H1 (cell line): Measurements from ENCODE around the gene S100A16.

Source experiments
- CHD1 ChIP-seq: IDR thresholded peaks from 2 replicates; pipeline ENCODE4 v1.6.1; 2012; ENCODE audit warnings: low read depth, low read length, improper control_type of control experiment
- EZH2 ChIP-seq: fragments of 200-600 bp; sonication (generic); IDR thresholded peaks from 2 replicates; pipeline ENCODE4 v1.7.1; 2012; ENCODE audit warnings: low read depth, mild to moderate bottlenecking, moderate library complexity, low read length, inconsistent platforms; ENCODE audit not compliant: severe bottlenecking
- FOSL1 ChIP-seq: IDR thresholded peaks from 2 replicates; pipeline ENCODE4 v1.6.1; 2011; ENCODE audit warnings: mild to moderate bottlenecking, low read depth, low read length, moderate library complexity; ENCODE audit not compliant: insufficient read depth
- GABPA ChIP-seq: IDR thresholded peaks from 2 replicates; pipeline ENCODE4 v1.6.1; 2011; ENCODE audit warnings: mild to moderate bottlenecking, low read length, moderate library complexity, borderline replicate concordance; ENCODE audit not compliant: insufficient read depth
- PHF8 ChIP-seq: fragments of 200-600 bp; sonication (generic); conservative IDR thresholded peaks from 2 replicates; pipeline ENCODE4 v1.7.1; 2012; ENCODE audit warnings: low read depth, mild to moderate bottlenecking, inconsistent platforms, low read length, moderate library complexity
- POLR2AphosphoS5 ChIP-seq: IDR thresholded peaks from 2 replicates; pipeline ENCODE4 v1.6.1; 2011; ENCODE audit warnings: low read depth, low read length
- RAD21 ChIP-seq, 2 experiments: IDR thresholded peaks in 1 of 2; conservative IDR thresholded peaks in 1 of 2; 2 replicates each; pipeline ENCODE4 v1.6.1; 2011; ENCODE audit warnings: low read depth in 2 of 2, low read length in 2 of 2, improper control_type of control experiment in 1 of 2, inconsistent platforms in 1 of 2, mild to moderate bottlenecking in 1 of 2, moderate library complexity in 1 of 2
- SP4 ChIP-seq: IDR thresholded peaks from 2 replicates; pipeline ENCODE4 v1.6.1; 2012; ENCODE audit warnings: low read length, inconsistent platforms
- TF ChIP-seq, protein P1 (sequence below), 3 experiments: IDR thresholded peaks; 1 replicate in 2 of 3; 2 replicates in 1 of 3; pipeline versions ENCODE4 v1.5.1 to v1.6.1; 2011; ENCODE audit warnings: low read length in 3 of 3, mild to moderate bottlenecking in 3 of 3, inconsistent platforms in 2 of 3, low read depth in 1 of 3, moderate library complexity in 1 of 3; ENCODE audit not compliant: insufficient read depth in 1 of 3; ENCODE audit errors: control extremely low read depth in 1 of 3

DNA sequence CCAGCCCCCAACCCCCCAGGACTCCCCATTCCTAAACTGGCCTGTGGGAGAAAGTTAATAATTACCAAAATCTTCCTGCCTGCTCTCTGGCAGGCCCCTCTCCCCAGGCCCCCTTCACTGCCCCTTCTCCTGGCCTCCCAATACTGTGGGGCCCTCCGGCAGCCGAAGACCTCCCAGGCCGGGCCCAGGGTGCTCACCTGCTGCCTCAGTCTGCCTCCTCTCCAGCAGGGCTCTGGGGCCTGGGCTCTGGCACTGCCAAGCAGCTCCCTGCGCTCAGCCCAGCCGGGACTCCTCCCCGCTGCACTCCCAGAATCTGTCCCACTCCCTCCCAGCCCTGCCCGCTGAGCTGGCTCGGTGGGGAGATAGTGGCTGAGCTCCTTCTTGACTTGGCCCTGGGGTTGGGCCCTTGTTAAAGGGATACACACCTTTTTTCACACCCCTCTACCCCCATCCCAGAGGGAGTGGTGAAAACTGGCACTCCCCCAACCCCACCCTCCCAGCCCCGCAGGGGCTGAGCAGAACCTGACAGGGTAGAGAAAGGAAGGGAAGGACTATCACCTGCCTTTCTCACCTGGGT, at the start of gene S100A16:
- TF ChIP-seq PHF8 (no peak), SP4 (no peak), RAD21 (IDR thresholded peaks at IDR 0.05 in 1 of 2, conservative IDR thresholded peaks at IDR 0.05 in 1 of 2; ENCODE audit: low read depth in 2 of 2, low read length in 2 of 2) (no peak), GABPA (no peak), FOSL1 (no peak), POLR2AphosphoS5 (no peak), EZH2 (no peak), CHD1 (no peak)
- TF ChIP-seq, protein P1, sequence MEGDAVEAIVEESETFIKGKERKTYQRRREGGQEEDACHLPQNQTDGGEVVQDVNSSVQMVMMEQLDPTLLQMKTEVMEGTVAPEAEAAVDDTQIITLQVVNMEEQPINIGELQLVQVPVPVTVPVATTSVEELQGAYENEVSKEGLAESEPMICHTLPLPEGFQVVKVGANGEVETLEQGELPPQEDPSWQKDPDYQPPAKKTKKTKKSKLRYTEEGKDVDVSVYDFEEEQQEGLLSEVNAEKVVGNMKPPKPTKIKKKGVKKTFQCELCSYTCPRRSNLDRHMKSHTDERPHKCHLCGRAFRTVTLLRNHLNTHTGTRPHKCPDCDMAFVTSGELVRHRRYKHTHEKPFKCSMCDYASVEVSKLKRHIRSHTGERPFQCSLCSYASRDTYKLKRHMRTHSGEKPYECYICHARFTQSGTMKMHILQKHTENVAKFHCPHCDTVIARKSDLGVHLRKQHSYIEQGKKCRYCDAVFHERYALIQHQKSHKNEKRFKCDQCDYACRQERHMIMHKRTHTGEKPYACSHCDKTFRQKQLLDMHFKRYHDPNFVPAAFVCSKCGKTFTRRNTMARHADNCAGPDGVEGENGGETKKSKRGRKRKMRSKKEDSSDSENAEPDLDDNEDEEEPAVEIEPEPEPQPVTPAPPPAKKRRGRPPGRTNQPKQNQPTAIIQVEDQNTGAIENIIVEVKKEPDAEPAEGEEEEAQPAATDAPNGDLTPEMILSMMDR (IDR thresholded peaks at IDR 0.05; ENCODE audit: control extremely low read depth in 1 of 3, insufficient read depth in 1 of 3, low read depth in 1 of 3, low read length in 3 of 3) = no peak
